GM19468 (cell line): ENCODE measurements around the gene CTSC.
"Not testable (repeated sequence)": the region's sequence is repeated elsewhere in the genome, so short reads cannot be mapped to it uniquely, and the experiment has no call there.

Experiments
- ATAC-seq: cut with Tn5 transposase; IDR thresholded peaks from one replicate; pipeline ENCODE4 v1.9.1; 2021; ENCODE audit warnings: mild to moderate bottlenecking, moderate library complexity, moderate number of reproducible peaks; ENCODE audit not compliant: unreplicated experiment; ENCODE audit errors: extremely low read depth

Gene CTSC

GRCh38 chr11:88293931-88294330 is 43.6 kb downstream of the CTSC start:
- no peak for ATAC-seq

DNA sequence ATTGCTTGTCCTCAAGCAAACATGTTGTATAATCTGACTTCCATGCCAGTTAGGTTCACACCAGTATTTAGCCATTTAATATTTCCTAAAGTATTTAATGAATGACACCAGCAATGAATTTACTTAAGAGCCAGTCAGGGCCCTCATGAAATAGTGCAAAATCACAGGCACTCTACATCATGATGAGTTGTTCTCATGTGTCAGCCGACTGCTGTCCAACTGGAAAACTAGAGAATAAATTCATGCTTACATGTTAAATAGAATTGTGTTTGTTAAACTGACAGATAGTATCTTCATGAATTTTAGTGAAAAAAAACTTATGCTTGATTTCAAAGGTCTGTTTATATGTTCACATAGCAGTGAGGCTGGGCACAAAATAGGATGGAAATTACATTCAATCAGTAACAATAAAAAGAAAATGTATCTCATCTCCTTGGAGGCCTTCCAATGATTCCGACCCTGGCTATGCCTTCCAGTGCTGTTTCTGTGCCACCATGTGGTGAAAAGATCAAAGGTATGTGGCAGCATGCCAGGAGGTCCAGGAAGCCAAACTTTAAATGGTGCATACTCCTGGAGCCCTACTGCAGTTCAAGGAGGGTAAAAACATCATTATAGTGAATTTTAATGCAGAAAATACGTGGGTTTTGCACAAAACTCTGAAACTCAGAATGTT is 45.2 kb downstream of the CTSC start:
- ATAC-seq: no peak

DNA sequence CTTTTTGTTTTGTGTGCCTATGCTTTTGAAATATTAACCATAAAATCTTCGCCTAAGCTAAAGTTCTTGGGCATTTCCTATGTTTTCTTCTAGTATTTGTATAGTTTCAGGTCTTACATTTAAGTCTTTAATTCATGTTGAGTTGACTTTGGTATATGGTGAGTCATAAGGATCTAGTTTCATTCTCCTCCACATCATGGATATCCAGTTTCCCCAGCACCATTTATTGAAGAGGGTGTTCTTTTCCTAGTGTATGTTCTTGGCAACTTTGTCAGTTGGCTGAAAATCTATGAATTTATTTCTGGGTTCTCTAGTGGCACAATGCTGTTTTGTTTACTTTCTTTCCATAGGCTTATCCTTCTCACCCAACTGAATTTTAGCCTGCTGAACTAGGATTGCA is 49.0 kb downstream of the CTSC start:
- no peak for ATAC-seq

DNA sequence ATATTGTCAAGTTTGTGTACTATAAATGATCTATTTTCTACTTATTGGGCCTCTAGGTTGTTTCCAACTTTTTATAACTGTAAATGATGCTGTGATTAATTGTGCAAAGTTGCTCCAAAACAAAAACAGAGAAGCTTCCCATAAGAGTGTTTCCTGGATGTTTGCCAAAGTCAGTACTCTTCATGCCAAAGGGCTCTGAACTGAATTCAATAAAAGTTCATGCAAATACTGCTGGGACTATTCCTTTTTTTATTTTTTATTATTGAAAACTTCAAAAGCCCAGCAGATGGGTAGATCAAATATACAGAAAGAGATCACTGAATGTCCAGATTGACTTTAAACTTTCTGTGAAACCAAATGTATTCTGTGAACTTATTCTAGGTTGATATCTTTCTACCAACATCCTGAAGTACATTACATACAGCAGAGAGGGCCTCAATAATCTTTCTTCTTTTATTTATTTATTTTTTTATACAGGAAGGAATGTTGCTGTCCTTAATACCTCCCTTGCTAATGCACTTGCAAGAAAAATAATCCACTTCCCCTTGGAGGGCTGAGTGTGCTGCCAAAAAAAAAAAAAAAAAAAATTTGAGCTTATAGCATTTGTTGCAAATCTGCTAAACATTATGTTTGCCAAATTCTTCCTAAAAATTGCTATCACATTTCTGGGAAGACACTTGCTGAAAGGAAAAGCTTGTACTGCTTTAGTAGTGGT is 53.0 kb downstream of the CTSC start:
- no peak for ATAC-seq

- no peak for ATAC-seq
Observed at GRCh38 chr11:88282747-88283515, 54.6 kb downstream of the CTSC start.

DNA sequence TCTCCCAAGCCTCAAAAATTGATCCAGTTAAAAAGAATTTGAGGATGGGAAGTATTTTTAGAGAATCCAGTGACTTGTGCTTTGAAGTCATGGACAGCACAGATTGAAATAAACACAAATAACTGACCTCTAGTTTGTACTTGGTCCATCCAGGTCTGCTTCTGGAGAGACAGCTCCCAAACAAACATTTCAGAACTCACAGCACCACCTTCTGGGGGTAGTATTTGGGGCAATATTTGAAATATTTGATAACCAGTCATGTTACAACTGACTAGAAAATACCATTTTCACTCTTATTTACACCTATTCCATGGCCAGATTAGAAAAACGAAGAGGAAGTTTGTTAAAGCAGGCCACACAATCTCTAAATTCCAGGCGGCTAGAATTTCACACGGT is 56.2 kb downstream of the CTSC start:
- no peak for ATAC-seq

- no peak for ATAC-seq
Observed at GRCh38 chr11:88280673-88281316, 56.7 kb downstream of the CTSC start.

- ATAC-seq: no peak
Observed at GRCh38 chr11:88277349-88277915, 60.1 kb downstream of the CTSC start.

DNA sequence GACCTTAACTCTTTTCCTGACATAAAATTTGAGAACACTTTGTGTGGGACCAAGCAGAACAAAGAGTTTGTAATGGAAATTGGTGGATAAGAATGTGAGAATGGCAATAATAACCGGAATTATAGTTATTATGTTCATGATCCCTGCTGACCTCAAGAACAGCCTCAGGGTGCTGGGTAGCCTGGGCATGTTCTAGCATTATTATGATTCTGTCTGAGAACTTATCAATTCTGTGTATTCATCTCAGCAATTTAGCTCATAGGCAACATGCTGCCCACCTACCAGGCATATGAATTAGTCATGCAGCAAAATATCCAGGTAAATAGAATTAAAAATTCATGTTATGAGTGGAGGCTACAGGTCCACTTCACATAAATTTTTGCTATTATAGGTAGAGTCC is 61.9 kb downstream of the CTSC start:
- no peak for ATAC-seq

DNA sequence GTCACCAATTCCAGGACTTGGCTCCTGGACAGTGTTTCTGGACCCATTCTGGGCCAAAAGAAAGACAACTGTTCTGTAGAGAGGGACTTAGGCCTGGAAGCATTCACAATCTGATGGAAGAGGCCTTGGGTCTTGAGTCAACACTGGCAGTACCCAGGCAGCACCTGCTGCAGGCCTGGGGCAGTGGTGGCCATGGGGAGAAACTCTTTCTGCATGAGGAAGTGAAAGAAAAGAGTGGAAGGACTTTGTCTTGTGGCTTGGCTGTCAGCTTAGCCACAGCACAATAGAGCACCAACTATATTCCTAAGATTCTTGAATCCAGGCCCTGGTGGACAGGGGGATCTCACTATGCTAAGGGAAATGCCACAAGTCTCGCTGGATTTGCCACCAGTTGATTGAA is 70.6 kb downstream of the CTSC start:
- ATAC-seq: no peak

DNA sequence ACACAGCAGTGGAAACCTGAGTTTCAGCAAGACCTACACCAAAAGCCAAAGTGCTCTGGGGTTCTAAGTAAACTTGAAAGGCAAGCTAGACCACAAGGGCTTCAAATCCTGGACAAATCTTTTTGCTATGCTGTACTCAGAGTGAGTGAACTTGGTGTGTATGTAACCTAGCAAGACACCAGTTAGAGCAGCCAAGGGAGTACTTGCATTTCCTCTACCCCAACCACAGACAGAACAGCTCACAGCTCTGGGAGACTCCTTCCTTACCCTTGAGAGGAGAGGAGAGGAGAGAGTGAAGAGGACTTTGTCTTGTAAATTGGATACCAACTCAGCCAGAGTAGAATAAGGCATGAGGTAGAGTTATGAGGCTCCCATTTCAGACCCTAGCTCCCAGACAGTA is 71.4 kb downstream of the CTSC start:
- no peak for ATAC-seq

GRCh38 chr11:88259431-88259830 is 78.1 kb downstream of the CTSC start:
- no peak for ATAC-seq

DNA sequence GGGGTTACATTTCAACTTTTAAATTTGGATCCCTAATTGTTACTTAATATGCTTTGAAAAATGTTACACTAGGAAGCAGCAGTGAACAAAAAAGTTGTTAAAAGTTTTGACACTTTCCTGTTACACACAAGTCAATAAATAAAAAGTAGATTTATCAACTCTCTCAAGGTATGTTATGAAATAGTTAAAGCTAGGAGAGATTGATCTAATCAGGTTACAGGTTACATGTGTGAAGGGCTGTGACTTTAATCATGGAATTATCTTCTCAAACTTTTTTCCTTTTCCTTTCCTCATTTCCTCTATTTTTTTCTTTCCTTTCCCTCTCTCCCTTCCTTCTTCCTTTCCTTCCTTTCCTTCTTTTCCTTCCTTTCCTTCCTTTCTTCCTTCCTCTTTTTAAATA is 85.3 kb downstream of the CTSC start:
- ATAC-seq: no peak

DNA sequence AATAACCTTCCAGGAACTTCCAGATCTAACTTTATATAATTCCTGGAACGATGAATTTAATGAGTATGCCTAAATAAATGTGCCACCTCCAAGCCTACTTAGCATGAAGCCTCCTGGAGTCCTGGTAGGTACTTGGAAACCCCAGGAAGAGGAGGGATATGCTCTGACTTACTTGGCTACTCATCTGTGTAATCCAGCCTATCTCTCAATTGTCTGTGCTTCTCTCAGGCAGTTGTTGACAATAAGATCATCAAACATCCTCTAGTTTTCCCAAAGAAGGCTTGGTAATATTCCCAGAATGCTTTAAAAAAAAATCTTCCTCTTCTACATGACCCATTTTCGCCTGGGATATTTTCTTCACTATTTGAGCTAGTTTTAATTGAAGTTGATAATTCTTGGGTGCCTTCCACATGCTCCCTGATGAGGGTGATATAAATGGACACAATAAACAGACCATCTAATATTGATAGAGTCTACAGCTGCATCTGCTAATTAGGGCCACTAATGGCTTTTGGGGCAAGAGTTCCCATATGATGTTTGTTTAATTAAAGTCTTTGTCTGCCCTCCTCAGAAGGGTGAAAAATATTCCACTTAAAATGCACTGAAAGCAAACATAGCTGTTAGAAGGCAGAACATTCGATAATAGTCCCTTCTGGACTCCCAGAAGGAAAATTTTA is 86.8 kb downstream of the CTSC start:
- no peak for ATAC-seq

DNA sequence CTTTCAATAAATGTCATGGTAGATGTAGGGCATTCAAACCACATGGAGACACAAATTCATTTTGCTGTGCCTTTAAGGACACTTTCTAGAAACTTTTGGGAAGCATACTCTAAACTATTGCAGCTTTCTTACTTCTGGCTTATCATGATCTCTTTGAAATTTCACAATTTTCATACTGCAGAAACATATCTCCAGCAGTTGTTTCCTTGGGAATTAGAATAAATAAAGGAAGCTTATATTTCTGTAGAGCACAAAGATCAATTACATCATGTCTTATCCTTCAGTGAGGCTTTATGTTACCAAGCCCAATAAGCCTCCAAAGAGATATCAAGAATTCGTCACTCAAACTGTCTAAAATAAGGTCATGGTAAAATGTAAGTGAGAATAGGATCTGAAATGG is 87.8 kb downstream of the CTSC start:
- ATAC-seq: no peak

- no peak for ATAC-seq
Observed at GRCh38 chr11:88246696-88247095, 90.8 kb downstream of the CTSC start.

- not testable (repeated sequence) for ATAC-seq
Observed at GRCh38 chr11:88245576-88245975, 92.0 kb downstream of the CTSC start.
